Thyroid gland (tissue), 4 donors: ENCODE measurements around the gene EMX1. TPM values are rescaled to one million over a fixed set of nuclear protein-coding genes. Genes with fewer than 3 reads are reported as not detected.

Experiments
- DNase-seq, 2 donors: peaks; one replicate each; pipeline ENCODE4 v3.0.0-alpha.2; 2019
- H3K27ac ChIP-seq, 3 donors: fragments of 200-600 bp; sonication (generic); 1 replicate in 2 of 3; 2 replicates in 1 of 3; pipeline ENCODE4 v1.5.1; 2016 to 2019; ENCODE audit warnings: mild to moderate bottlenecking in 1 of 3, moderate library complexity in 1 of 3
- H3K27me3 ChIP-seq: fragments of 200-600 bp; sonication (generic); one replicate; pipeline ENCODE4 v1.5.1; 2019
- H3K36me3 ChIP-seq, 2 donors: fragments of 200-600 bp; sonication (generic); one replicate each; pipeline ENCODE4 v1.5.1; 2016 to 2019
- H3K4me1 ChIP-seq, 2 donors: fragments of 200-600 bp; sonication (generic); one replicate each; pipeline ENCODE4 v1.5.1; 2017 to 2019
- H3K4me3 ChIP-seq, 3 donors: fragments of 200-600 bp; sonication (generic); replicated peaks in 1 of 3; 1 replicate in 2 of 3; 2 replicates in 1 of 3; pipeline ENCODE4 v1.5.1; 2016; ENCODE audit warnings: mild to moderate bottlenecking in 1 of 3
- H3K9me3 ChIP-seq: fragments of 200-600 bp; sonication (generic); one replicate; pipeline ENCODE4 v1.5.1; 2017
- CTCF ChIP-seq, 6 experiments: fragments of 200-600 bp in 3 of 6; fragments of 450-650 bp in 3 of 6; sonication (generic) in 3 of 6; IDR thresholded peaks; one replicate each; pipeline ENCODE4 v1.5.1; 2016 to 2019; ENCODE audit warnings: antibody characterized with exemption in 6 of 6, mild to moderate bottlenecking in 2 of 6, inconsistent platforms in 1 of 6, moderate library complexity in 1 of 6
- POLR2A ChIP-seq, 2 donors: fragments of 450-650 bp; IDR thresholded peaks; one replicate each; pipeline ENCODE4 v1.6.1; 2017; ENCODE audit warnings: antibody characterized with exemption in 2 of 2, mild to moderate bottlenecking in 2 of 2, moderate library complexity in 1 of 2
- WGBS, 2 donors: methylation state at CpG; one replicate each; pipeline ENCODE4 v1.1.5; 2017; 5-methylcytosine and 5-hydroxymethylcytosine counted together
- intact Hi-C: fragments of 100-400 bp; cut with DNase I; formaldehyde crosslinking; loops from one replicate; pipeline ENCODE4 v1.15.1; 2023
- total RNA-seq, 4 donors: library from RNA; depleted of rRNA; stranded (reverse); fragments of >200 nt; gene quantifications; one replicate each; pipeline ENCODE4 v1.2.3, GENCODE V29; 2016

EMX1 gene
- total RNA-seq, 4 donors from 2014 or later = 0.22 TPM; not detected in 3

- intact Hi-C loops = no loop called here
- TF ChIP-seq POLR2A (IDR thresholded peaks at IDR 0.05) (no peak), CTCF (IDR thresholded peaks at IDR 0.05) (no peak)
- H3K4me3 ChIP-seq = no peak overlapping the region
- DNase-seq = no peak
- no peaks in the 10 kb centered on the region for H3K27me3 ChIP-seq
- 94 to 96% methylated on average over 9 of the region's 9 CpGs for WGBS, 2 donors
- H3K4me1 ChIP-seq = no peaks in the 10 kb centered on the region
- no peaks in the 10 kb centered on the region for H3K9me3 ChIP-seq
- H3K27ac ChIP-seq = no peak overlapping the region
- no peaks in the 10 kb centered on the region for H3K36me3 ChIP-seq
Measured at GRCh38 chr2:72945450-72946019, 28.2 kb downstream of the EMX1 start.

- no peaks in the 10 kb centered on the region for H3K27me3 ChIP-seq
- no peaks in the 10 kb centered on the region for H3K36me3 ChIP-seq
- TF ChIP-seq POLR2A (IDR thresholded peaks at IDR 0.05) (no peak), CTCF (IDR thresholded peaks at IDR 0.05) (no peak)
- intact Hi-C loops = no loop called here
- DNase-seq = no peak
- no peak overlapping the region for H3K27ac ChIP-seq
- H3K9me3 ChIP-seq = no peaks in the 10 kb centered on the region
- 94% methylated on average over 9 of the region's 9 CpGs for WGBS, 2 donors
- H3K4me3 ChIP-seq = no peak overlapping the region
- H3K4me1 ChIP-seq = no peaks in the 10 kb centered on the region
Measured at GRCh38 chr2:72946466-72946865, 29.1 kb downstream of the EMX1 start.

GRCh38 chr2:72947952-72948830, 30.9 kb downstream of the EMX1 start:
- TF ChIP-seq POLR2A (IDR thresholded peaks at IDR 0.05) = no peak
- no peak for TF ChIP-seq CTCF (IDR thresholded peaks at IDR 0.05)
- Histone ChIP-seq H3K4me1 (no peaks in the 10 kb centered on the region), H3K27ac (no peak overlapping the region), H3K36me3 (no peaks in the 10 kb centered on the region), H3K27me3 (no peaks in the 10 kb centered on the region), H3K9me3 (no peaks in the 10 kb centered on the region), H3K4me3 (no peak overlapping the region)
- 95 to 96% methylated on average over 7 to 10 of the region's 10 CpGs for WGBS, 2 donors
- DNase-seq = no peak
- intact Hi-C loops = no loop called here

GRCh38 chr2:72949045-72949444, 31.7 kb downstream of the EMX1 start:
- 96 to 98% methylated on average over 2 of the region's 2 CpGs for WGBS, 2 donors
- no peaks in the 10 kb centered on the region for H3K4me1 ChIP-seq
- no peaks in the 10 kb centered on the region for H3K36me3 ChIP-seq
- intact Hi-C loops = no loop called here
- no peak overlapping the region for H3K4me3 ChIP-seq
- no peaks in the 10 kb centered on the region for H3K27me3 ChIP-seq
- TF ChIP-seq POLR2A (IDR thresholded peaks at IDR 0.05) = no peak
- no peaks in the 10 kb centered on the region for H3K9me3 ChIP-seq
- no peak overlapping the region for H3K27ac ChIP-seq
- no peak for DNase-seq

GRCh38 chr2:72949642-72950041, 32.3 kb downstream of the EMX1 start:
- no peak for DNase-seq
- Histone ChIP-seq H3K4me3 (no peak overlapping the region), H3K4me1 (no peaks in the 10 kb centered on the region), H3K27ac (no peak overlapping the region), H3K36me3 (no peaks in the 10 kb centered on the region), H3K9me3 (no peaks in the 10 kb centered on the region), H3K27me3 (no peaks in the 10 kb centered on the region)
- intact Hi-C loops = no loop called here
- 85 to 88% methylated on average over 4 of the region's 4 CpGs for WGBS, 2 donors
- TF ChIP-seq POLR2A (IDR thresholded peaks at IDR 0.05) (no peak), CTCF (IDR thresholded peaks at IDR 0.05) (no peak)
